Uterus (tissue), 2 donors: ENCODE data around the gene WDR27.

ENCODE experiments used
- CTCF ChIP-seq, 4 experiments: fragments of 200-600 bp in 2 of 4; fragments of 450-650 bp in 2 of 4; sonication (generic) in 2 of 4; IDR thresholded peaks; one replicate each; pipeline ENCODE4 v1.5.1; 2016 to 2019; ENCODE audit warnings: antibody characterized with exemption in 4 of 4, mild to moderate bottlenecking in 2 of 4, moderate library complexity in 1 of 4
- POLR2A ChIP-seq, 2 donors: fragments of 450-650 bp; IDR thresholded peaks; one replicate each; pipeline ENCODE4 v1.6.1; 2016; ENCODE audit warnings: antibody characterized with exemption in 2 of 2, mild to moderate bottlenecking in 1 of 2, moderate library complexity in 1 of 2

- TF ChIP-seq CTCF (IDR thresholded peaks at IDR 0.05) (no peak), POLR2A (IDR thresholded peaks at IDR 0.05) (no peak)
Observed at GRCh38 chr6:169574420-169574819, 127.4 kb downstream of the WDR27 start.
